CD14-positive monocyte (primary cell): ENCODE data around the gene FCRL5. TPM values are rescaled to one million over a fixed set of nuclear protein-coding genes. Genes with fewer than 3 reads are reported as not detected.

ENCODE experiments used
- DNase-seq, 3 donors: peaks; one replicate each; pipeline ENCODE4 v3.0.0-alpha.2; 2011 to 2022
- H2AFZ ChIP-seq: 2 replicates; pipeline ENCODE4 v1.6.0; 2012; ENCODE audit warnings: mild to moderate bottlenecking, low read depth, low read length, inconsistent platforms; ENCODE audit not compliant: insufficient read depth, poor library complexity, severe bottlenecking
- H3K27ac ChIP-seq, 2 donors: 1 replicate in 1 of 2; 2 replicates in 1 of 2; pipeline ENCODE4 v1.5.1; 2012 to 2013; ENCODE audit warnings: low read length in 2 of 2, control low read depth in 1 of 2, inconsistent platforms in 1 of 2, low read depth in 1 of 2, mild to moderate bottlenecking in 1 of 2
- H3K27me3 ChIP-seq, 2 donors: one replicate each; pipeline versions ENCODE4 v1.6.0 to v1.6.1; 2011 to 2013; ENCODE audit warnings: low read length in 2 of 2; ENCODE audit not compliant: control insufficient read depth in 2 of 2, insufficient read depth in 2 of 2
- H3K36me3 ChIP-seq, 2 donors: replicated peaks in 1 of 2; 1 replicate in 1 of 2; 2 replicates in 1 of 2; pipeline versions ENCODE4 v1.5.1 to v1.6.1; 2012 to 2013; ENCODE audit warnings: low read length in 2 of 2, control low read depth in 1 of 2, inconsistent platforms in 1 of 2, mild to moderate bottlenecking in 1 of 2; ENCODE audit not compliant: insufficient read depth in 2 of 2, control insufficient read depth in 1 of 2
- H3K4me1 ChIP-seq, 2 donors: 1 replicate in 1 of 2; 2 replicates in 1 of 2; pipeline versions ENCODE4 v1.5.1 to v1.6.1; 2012 to 2013; ENCODE audit warnings: low read length in 2 of 2, control low read depth in 1 of 2, inconsistent platforms in 1 of 2, mild to moderate bottlenecking in 1 of 2, moderate library complexity in 1 of 2; ENCODE audit not compliant: insufficient read depth in 2 of 2, control insufficient read depth in 1 of 2
- H3K4me2 ChIP-seq: replicated peaks from 2 replicates; pipeline ENCODE3; 2012; ENCODE audit warnings: low read length, moderate library complexity, mild to moderate bottlenecking; ENCODE audit not compliant: poor library complexity, severe bottlenecking; ENCODE audit errors: extremely low read depth
- H3K4me3 ChIP-seq, 3 experiments: fragments of 200-600 bp in 1 of 3; sonication (generic) in 1 of 3; replicated peaks in 1 of 3; 1 replicate in 2 of 3; 2 replicates in 1 of 3; pipeline ENCODE4 v1.5.1; 2011 to 2013; ENCODE audit warnings: low read length in 3 of 3, mild to moderate bottlenecking in 3 of 3, control low read depth in 2 of 3, low read depth in 2 of 3, inconsistent platforms in 1 of 3, moderate library complexity in 1 of 3
- H3K79me2 ChIP-seq: 2 replicates; pipeline ENCODE4 v1.6.0; 2012; ENCODE audit warnings: mild to moderate bottlenecking, control low read depth, inconsistent platforms, low read length, moderate library complexity; ENCODE audit not compliant: insufficient read depth
- H3K9ac ChIP-seq: 2 replicates; pipeline ENCODE4 v1.6.0; 2017; ENCODE audit warnings: low read length, mild to moderate bottlenecking; ENCODE audit not compliant: insufficient read depth, poor library complexity, severe bottlenecking
- H3K9me3 ChIP-seq, 2 donors: replicated peaks in 1 of 2; 1 replicate in 1 of 2; 2 replicates in 1 of 2; pipeline versions ENCODE4 v1.5.1 to v1.6.1; 2012 to 2013; ENCODE audit warnings: low read length in 2 of 2, control low read depth in 1 of 2; ENCODE audit not compliant: control insufficient read depth in 1 of 2, insufficient read depth in 1 of 2
- H4K20me1 ChIP-seq: 2 replicates; pipeline ENCODE4 v1.6.0; 2012; ENCODE audit warnings: mild to moderate bottlenecking, low read length, control low read depth, moderate library complexity; ENCODE audit not compliant: insufficient read depth
- H3K27ac Mint-ChIP-seq, 7 donors: one replicate each; pipeline ENCODE4 v1.8.0; 2020; ENCODE audit warnings: mild to moderate bottlenecking in 7 of 7, mixed read lengths in 7 of 7, moderate library complexity in 6 of 7, inconsistent platforms in 2 of 7
- H3K27me3 Mint-ChIP-seq, 3 donors: one replicate each; pipeline ENCODE4 v1.8.0; 2021 to 2022; ENCODE audit warnings: low read depth in 3 of 3, mild to moderate bottlenecking in 3 of 3, mixed read lengths in 3 of 3, moderate library complexity in 3 of 3, inconsistent platforms in 1 of 3
- H3K36me3 Mint-ChIP-seq, 2 donors: one replicate each; pipeline ENCODE4 v1.8.0; 2020; ENCODE audit warnings: mixed read lengths in 2 of 2, inconsistent platforms in 1 of 2, mild to moderate bottlenecking in 1 of 2
- H3K4me1 Mint-ChIP-seq: one replicate; pipeline ENCODE4 v1.8.0; 2020; ENCODE audit warnings: mild to moderate bottlenecking, mixed read lengths
- H3K4me3 Mint-ChIP-seq, 2 donors: one replicate each; pipeline ENCODE4 v1.8.0; 2020; ENCODE audit warnings: mild to moderate bottlenecking in 2 of 2, mixed read lengths in 2 of 2, moderate library complexity in 1 of 2
- H3K9me3 Mint-ChIP-seq, 7 donors: one replicate each; pipeline ENCODE4 v1.8.0; 2020 to 2022; ENCODE audit warnings: mixed read lengths in 7 of 7, mild to moderate bottlenecking in 6 of 7, moderate library complexity in 6 of 7, inconsistent platforms in 2 of 7
- CTCF ChIP-seq: fragments of 200-600 bp; IDR thresholded peaks from one replicate; pipeline ENCODE4 v1.8.0; 2022; ENCODE audit warnings: antibody characterized with exemption, mild to moderate bottlenecking
- WGBS: methylation state at CpG from one replicate; pipeline ENCODE4 v1.1.5; 2013; ENCODE audit warnings: missing lambda C conversion rate; ENCODE audit not compliant: insufficient coverage; 5-methylcytosine and 5-hydroxymethylcytosine counted together
- intact Hi-C, 2 donors: fragments of 100-400 bp; cut with micrococcal nuclease; formaldehyde crosslinking; loops; one replicate each; pipeline versions ENCODE4 v1.15.0 to v1.15.1; 2023
- polyA plus RNA-seq, 3 donors: library from polyadenylated mRNA; depleted of rRNA in 1 of 3; unstranded in 2 of 3; stranded (reverse) in 1 of 3; fragments of 300-500 nt in 2 of 3; fragments of >200 nt in 1 of 3; fragmentation: Illumina TruSeq in 2 of 3; gene quantifications; 1 replicate in 2 of 3; 2 replicates in 1 of 3; pipeline ENCODE4 v1.2.3, GENCODE V29; 2012 to 2021

The FCRL5 gene
- polyA plus RNA-seq, 3 donors = 0.06 to 0.25 TPM; not detected in 1

DNA sequence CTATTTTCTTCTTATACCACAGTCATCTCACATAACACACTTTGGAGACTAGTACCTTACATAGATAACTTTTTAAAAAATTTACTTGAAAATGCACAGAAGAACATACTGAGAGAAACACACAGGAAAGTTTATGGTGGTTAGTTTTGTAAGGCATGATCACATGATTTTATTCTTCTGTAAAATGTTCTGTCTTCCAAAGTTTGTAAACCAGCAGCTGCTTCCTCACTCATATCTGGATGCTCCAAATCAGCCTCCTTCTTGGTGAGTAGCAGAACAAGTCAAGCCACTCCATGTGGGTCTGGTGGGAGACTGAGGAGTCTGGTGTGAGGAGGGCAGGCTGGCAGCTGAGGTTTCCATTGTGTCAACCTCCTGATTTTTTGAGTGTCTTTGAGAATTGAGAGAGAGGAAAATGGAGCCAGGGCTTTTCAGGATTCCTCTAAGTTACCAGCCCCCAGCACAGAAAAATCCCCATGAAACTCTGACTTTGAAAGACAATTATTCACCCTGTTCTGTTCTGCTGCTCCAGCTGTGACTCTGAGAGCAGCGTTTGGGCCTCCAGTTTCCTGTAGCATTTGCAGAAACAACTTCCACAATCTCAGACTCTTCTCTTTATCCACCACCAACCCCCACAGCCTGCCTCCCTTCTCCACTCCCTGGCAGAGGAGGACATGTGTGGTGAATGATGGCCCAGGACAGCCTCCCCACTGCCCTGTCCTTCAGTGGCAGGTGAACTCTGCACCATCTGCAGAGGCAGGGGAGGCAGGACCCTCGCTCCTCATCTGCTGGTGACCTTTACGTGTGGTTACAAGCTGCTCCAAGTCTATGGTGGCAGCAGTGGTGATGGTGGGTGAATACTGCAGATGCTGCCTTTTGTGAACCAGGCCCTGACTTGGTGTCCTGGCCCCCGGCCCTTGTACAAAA, 82.3 kb downstream of the FCRL5 start:
- Histone ChIP-seq H3K4me3 (peak overlapping the region in 1 of 3 experiments; percentile 19), H3K36me3 (no peaks in the 10 kb centered on the region), H3K4me1 (peaks cover 13 to 15% of the 10 kb centered on the region in 2 donors), H3K27ac (peak overlapping the region; percentile 16 to 37), H3K9ac (peak overlapping the region; percentile 29), H2AFZ (peak overlapping the region; percentile 57), H3K79me2 (no peaks in the 10 kb centered on the region), H3K27me3 (no peaks in the 10 kb centered on the region), H3K4me2 (peak overlapping the region; percentile 33), H4K20me1 (no peaks in the 10 kb centered on the region), H3K9me3 (no peaks in the 10 kb centered on the region)
- Mint-ChIP-seq H3K4me3 (peak overlapping the region in 1 of 2 donors; percentile 51), H3K27me3 (peaks cover 2 to 3% (median 2%) of the 10 kb centered on the region in 3 donors), H3K9me3 (peaks cover 0 to 2% (median 0%) of the 10 kb centered on the region in 7 donors), H3K36me3 (no peaks in the 10 kb centered on the region), H3K4me1 (peaks cover 22% of the 10 kb centered on the region), H3K27ac (peak overlapping the region; percentile 12 to 80 (median 66))
- intact Hi-C loops = no loop called here
- DNase-seq = peak in 2 of 3 donors; percentile 6
- no CpG with 5 or more reads among the region's 4 CpGs for WGBS
- no peak for TF ChIP-seq CTCF

GRCh38 chr1:157469300-157469699, 83.0 kb downstream of the FCRL5 start:
- H3K4me2 ChIP-seq = no peak overlapping the region
- H3K9ac ChIP-seq = no peak overlapping the region
- DNase-seq = no peak
- H3K4me3 Mint-ChIP-seq = no peak overlapping the region
- H3K4me1 ChIP-seq = peaks cover 13 to 15% of the 10 kb centered on the region in 2 donors
- no CpG with 5 or more reads among the region's 3 CpGs for WGBS
- H4K20me1 ChIP-seq = no peaks in the 10 kb centered on the region
- peaks cover 0 to under 1% (median 0%) of the 10 kb centered on the region in 7 donors for H3K9me3 Mint-ChIP-seq
- H3K27me3 ChIP-seq = no peaks in the 10 kb centered on the region
- peaks cover 22% of the 10 kb centered on the region for H3K4me1 Mint-ChIP-seq
- no peaks in the 10 kb centered on the region for H3K9me3 ChIP-seq
- H3K27ac ChIP-seq = no peak overlapping the region
- intact Hi-C loops = no loop called here
- no peaks in the 10 kb centered on the region for H3K36me3 Mint-ChIP-seq
- H3K79me2 ChIP-seq = no peaks in the 10 kb centered on the region
- no peak for TF ChIP-seq CTCF
- no peak overlapping the region for H2AFZ ChIP-seq
- H3K4me3 ChIP-seq = no peak overlapping the region
- H3K27ac Mint-ChIP-seq = peak overlapping the region in 2 of 7 donors; percentile 3 to 63
- H3K27me3 Mint-ChIP-seq = peaks cover 2 to 3% (median 2%) of the 10 kb centered on the region in 3 donors
- H3K36me3 ChIP-seq = no peaks in the 10 kb centered on the region
